GM12878 (cell line): ENCODE data around the gene ITGA11. TPM values are rescaled to one million over a fixed set of nuclear protein-coding genes. Genes with fewer than 3 reads are reported as not detected.

Experiments
- CREM ChIP-seq: IDR thresholded peaks from 2 replicates; pipeline ENCODE4 v1.6.1; 2014; ENCODE audit warnings: antibody characterized with exemption, low read depth
- HSF1 ChIP-seq: fragments of 150-350 bp; IDR thresholded peaks from 2 replicates; pipeline ENCODE4 v1.6.1; 2014; ENCODE audit warnings: mild to moderate bottlenecking, low read depth, low read length
- IKZF2 ChIP-seq, 2 experiments: fragments of 450-650 bp; IDR thresholded peaks; 2 replicates each; pipeline ENCODE4 v1.6.1; 2017; ENCODE audit warnings: mild to moderate bottlenecking in 2 of 2, moderate library complexity in 2 of 2
- MLLT1 ChIP-seq: fragments of 450-650 bp; IDR thresholded peaks from 2 replicates; pipeline ENCODE4 v1.6.1; 2016; ENCODE audit warnings: mild to moderate bottlenecking
- MTA2 ChIP-seq: fragments of 450-650 bp; IDR thresholded peaks from 2 replicates; pipeline ENCODE4 v1.6.1; 2016; ENCODE audit warnings: low read depth, mild to moderate bottlenecking, moderate library complexity
- NKRF ChIP-seq: fragments of 450-650 bp; conservative IDR thresholded peaks from 2 replicates; pipeline ENCODE4 v1.6.1; 2017; ENCODE audit warnings: mild to moderate bottlenecking, moderate library complexity
- NRF1 ChIP-seq: conservative IDR thresholded peaks from 2 replicates; pipeline ENCODE4 v1.6.1; 2011; ENCODE audit warnings: mild to moderate bottlenecking, low read depth, low read length, improper control_type of control experiment
- PAX5 ChIP-seq: IDR thresholded peaks from 2 replicates; pipeline ENCODE4 v1.6.1; 2011; ENCODE audit warnings: low read depth, low read length, borderline replicate concordance
- SKIL ChIP-seq: fragments of 450-650 bp; IDR thresholded peaks from 2 replicates; pipeline ENCODE4 v1.6.1; 2017; ENCODE audit warnings: mild to moderate bottlenecking, low read depth, inconsistent platforms; ENCODE audit not compliant: poor library complexity, severe bottlenecking
- SMC3 ChIP-seq: IDR thresholded peaks from 2 replicates; pipeline ENCODE4 v1.6.1; 2011; ENCODE audit warnings: low read length, improper control_type of control experiment, borderline replicate concordance
- SPI1 ChIP-seq: IDR thresholded peaks from 2 replicates; pipeline ENCODE4 v1.6.1; 2011; ENCODE audit warnings: low read depth, mild to moderate bottlenecking, low read length, moderate library complexity, borderline replicate concordance; ENCODE audit not compliant: insufficient read depth
- WRNIP1 ChIP-seq: IDR thresholded peaks from 2 replicates; pipeline ENCODE4 v1.6.1; 2011; ENCODE audit warnings: low read depth, low read length, improper control_type of control experiment, borderline replicate concordance
- ZBTB11 ChIP-seq: fragments of 450-650 bp; formaldehyde crosslinking; IDR thresholded peaks from 2 replicates; pipeline ENCODE4 v1.5.0; 2022; ENCODE audit warnings: mild to moderate bottlenecking, missing genetic modification characterization
- ZNF592 ChIP-seq: fragments of 450-650 bp; IDR thresholded peaks from 2 replicates; pipeline ENCODE4 v1.6.1; 2017; ENCODE audit warnings: mild to moderate bottlenecking, moderate library complexity
- polyA plus RNA-seq, 11 experiments: library from polyadenylated mRNA; depleted of rRNA in 4 of 11; unstranded in 6 of 11; stranded (reverse) in 5 of 11; fragments of >200 nt; fragmentation: Nextera tagmentation in 4 of 11; fragmentation: Illumina TruSeq in 1 of 11; extraction: Ambion mirVana in 4 of 11; extraction: Trizol in 1 of 11; gene quantifications; 1 replicate in 1 of 11; 2 replicates in 10 of 11; pipeline versions ENCODE4 v1.2.1 to v1.2.3, GENCODE V29; 2011 to 2016; ENCODE audit warnings: inconsistent platforms in 2 of 11, missing spikeins in 2 of 11, low read depth in 1 of 11
- total RNA-seq, 4 experiments: library from RNA; depleted of rRNA in 3 of 4; stranded (reverse); fragments of >200 nt in 3 of 4; fragmentation: Illumina TruSeq in 1 of 4; extraction: Trizol in 1 of 4; gene quantifications; 2 replicates each; pipeline versions ENCODE4 v1.2.1 to v1.2.3, GENCODE V29; 2013 to 2021

The ITGA11 gene
- total and polyA plus RNA-seq, 10 of the 15 experiments (the other 5 are each of a cell fraction or from before 2014, with no cell fraction given) = under 0.01 to 0.36 (median 0.13) TPM; not detected in 1

- TF ChIP-seq SKIL (peak; percentile 40), MTA2 (peak; percentile 66; the same call in 1 of the 2 replicates), CREM (no peak), MLLT1 (peak; percentile 90), PAX5 (no peak), NKRF (0 out of 2 replicates have a peak, but pooled peaks have one; percentile 27), ZBTB11 (CRISPR knock-in tag) (no peak), NRF1 (no peak), ZNF592 (no peak), SMC3 (0 out of 2 replicates have a peak, but pooled peaks have one; percentile 8), WRNIP1 (0 out of 2 replicates have a peak, but pooled peaks have one; percentile 70), SPI1 (no peak), IKZF2 (IDR thresholded peaks at IDR 0.05) (peak in 1 of 2 experiments; percentile 62; a peak in 2 of 4 replicates), HSF1 (no peak)
Measured at GRCh38 chr15:68277131-68277602, 154.8 kb downstream of the ITGA11 start (continued).
